IMR-90 (cell line): Measurements from ENCODE around the gene RAB3C. TPM values are rescaled to one million over a fixed set of nuclear protein-coding genes. Genes with fewer than 3 reads are reported as not detected.

Experiments used
- ATAC-seq: fragments of 200-7000 bp; cut with Tn5 transposase; 2 replicates; pipeline ENCODE4 v1.9.1; 2020; ENCODE audit warnings: low read depth, mild to moderate bottlenecking, moderate library complexity
- BruUV-seq: library from RNA; stranded (reverse); fragments of 400-500 nt; replicated peaks from 2 replicates; lab custom pipeline; 2021; lab: Mats Ljungman, UMichigan
- CTCF ChIA-PET: fragments of 300-600 bp; formaldehyde crosslinking; extraction: SDS; loops from one replicate; lab custom pipeline; 2021; ENCODE audit warnings: antibody characterized with exemption; lab: Yijun Ruan, JAX
- POLR2A ChIA-PET: fragments of 300-600 bp; sonication (Branson Sonifier 250); formaldehyde crosslinking; loops from one replicate; lab custom pipeline; 2022; ENCODE audit warnings: antibody characterized with exemption; ENCODE audit not compliant: unreplicated experiment; lab: Charles Lee
- DNase-seq: peaks from one replicate; pipeline ENCODE4 v3.0.0; 2013
- H2AFZ ChIP-seq: replicated peaks from 2 replicates; pipeline ENCODE3; 2013; ENCODE audit warnings: low read length, mild to moderate bottlenecking; ENCODE audit not compliant: poor library complexity
- H2AK5ac ChIP-seq: 2 replicates; pipeline ENCODE4 v1.6.1; 2013; ENCODE audit warnings: low read depth, low read length, inconsistent platforms
- H2AK9ac ChIP-seq: replicated peaks from 2 replicates; pipeline ENCODE3; 2013; ENCODE audit warnings: mild to moderate bottlenecking, low read depth, low read length, moderate library complexity; ENCODE audit not compliant: poor library complexity
- H2BK120ac ChIP-seq: 2 replicates; pipeline ENCODE4 v1.6.1; 2013; ENCODE audit warnings: low read depth, low read length, inconsistent platforms
- H2BK15ac ChIP-seq: 3 replicates; pipeline ENCODE4 v1.6.1; 2013; ENCODE audit warnings: low read depth, low read length, inconsistent platforms
- H2BK20ac ChIP-seq: 2 replicates; pipeline ENCODE4 v1.6.1; 2013; ENCODE audit warnings: low read depth, mild to moderate bottlenecking, inconsistent platforms, low read length, moderate library complexity
- H2BK5ac ChIP-seq: 2 replicates; pipeline ENCODE4 v1.6.1; 2013; ENCODE audit warnings: mild to moderate bottlenecking, low read depth, low read length, inconsistent platforms; ENCODE audit not compliant: poor library complexity, severe bottlenecking
- H3K14ac ChIP-seq: replicated peaks from 2 replicates; pipeline ENCODE4 v1.6.1; 2013; ENCODE audit warnings: low read depth, low read length, inconsistent platforms
- H3K18ac ChIP-seq: 2 replicates; pipeline ENCODE4 v1.6.1; 2013; ENCODE audit warnings: low read depth, low read length, control low read depth
- H3K23ac ChIP-seq: 2 replicates; pipeline ENCODE4 v1.6.1; 2013; ENCODE audit warnings: low read depth, low read length, inconsistent platforms
- H3K27ac ChIP-seq: 2 replicates; pipeline ENCODE4 v1.5.1; 2013; ENCODE audit warnings: mild to moderate bottlenecking, control low read depth, low read length; ENCODE audit not compliant: insufficient read depth
- H3K27me3 ChIP-seq: 2 replicates; pipeline ENCODE4 v1.6.1; 2013; ENCODE audit warnings: low read length; ENCODE audit not compliant: control insufficient read depth, insufficient read depth
- H3K36me3 ChIP-seq: 2 replicates; pipeline ENCODE4 v1.6.1; 2013; ENCODE audit warnings: low read length, mixed read lengths; ENCODE audit not compliant: control insufficient read depth, insufficient read depth
- H3K4ac ChIP-seq: 2 replicates; pipeline ENCODE4 v1.6.1; 2013; ENCODE audit warnings: low read depth, low read length, inconsistent platforms
- H3K4me1 ChIP-seq: 2 replicates; pipeline ENCODE4 v1.6.1; 2013; ENCODE audit warnings: low read length, mixed read lengths; ENCODE audit not compliant: control insufficient read depth, insufficient read depth
- H3K4me2 ChIP-seq: 2 replicates; pipeline ENCODE4 v1.6.1; 2013; ENCODE audit warnings: low read depth, mild to moderate bottlenecking, control low read depth, low read length, moderate library complexity
- H3K4me3 ChIP-seq: 2 replicates; pipeline ENCODE4 v1.5.1; 2013; ENCODE audit warnings: low read depth, mild to moderate bottlenecking, control low read depth, low read length, moderate library complexity; ENCODE audit not compliant: insufficient read depth
- H3K56ac ChIP-seq: 2 replicates; pipeline ENCODE4 v1.6.1; 2013; ENCODE audit warnings: low read length, inconsistent platforms; ENCODE audit not compliant: insufficient read depth; ENCODE audit errors: extremely low read depth
- H3K79me1 ChIP-seq, 2 experiments: 2 replicates each; pipeline ENCODE4 v1.6.1; 2013; ENCODE audit warnings: low read length in 2 of 2, inconsistent platforms in 1 of 2, low read depth in 1 of 2
- H3K9ac ChIP-seq: 2 replicates; pipeline ENCODE4 v1.6.1; 2013; ENCODE audit warnings: low read depth, low read length, control low read depth
- H3K9me1 ChIP-seq: 2 replicates; pipeline ENCODE4 v1.6.1; 2013; ENCODE audit warnings: low read length, inconsistent platforms; ENCODE audit not compliant: insufficient read depth
- H3K9me3 ChIP-seq: 2 replicates; pipeline ENCODE4 v1.6.1; 2013; ENCODE audit warnings: low read length; ENCODE audit not compliant: control insufficient read depth, insufficient read depth
- H4K20me1 ChIP-seq: 2 replicates; pipeline ENCODE4 v1.6.1; 2013; ENCODE audit warnings: low read length, inconsistent platforms; ENCODE audit not compliant: insufficient read depth
- H4K5ac ChIP-seq: 2 replicates; pipeline ENCODE4 v1.6.1; 2013; ENCODE audit warnings: mild to moderate bottlenecking, low read depth, low read length, control low read depth
- H4K8ac ChIP-seq, 2 experiments: 2 replicates each; pipeline ENCODE4 v1.6.1; 2013; ENCODE audit warnings: low read depth in 2 of 2, low read length in 2 of 2, control low read depth in 1 of 2, inconsistent platforms in 1 of 2
- H4K91ac ChIP-seq: 2 replicates; pipeline ENCODE4 v1.6.1; 2013; ENCODE audit warnings: low read depth, low read length, inconsistent platforms; ENCODE audit not compliant: insufficient read depth
- WGBS, 2 experiments: methylation state at CpG; one replicate each; pipeline versions ENCODE4 v1.1.5 to v1.1.7; 2013; ENCODE audit warnings: missing lambda C conversion rate in 2 of 2; ENCODE audit not compliant: insufficient read length in 1 of 2; ENCODE audit errors: extremely low coverage in 2 of 2; 5-methylcytosine and 5-hydroxymethylcytosine counted together
- dilution Hi-C: fragments of 300-500 bp; cut with HindIII; formaldehyde crosslinking; loops from one replicate; pipeline ENCODE4 v1.14.3; 2018; ENCODE audit warnings: low sequenced_read_pairs; ENCODE audit not compliant: unreplicated experiment
- in situ Hi-C: fragments of 300-500 bp; cut with MboI; formaldehyde crosslinking; loops from 3 replicates; pipeline ENCODE4 v1.14.3; 2019; ENCODE audit warnings: low sequenced_read_pairs, inconsistent platforms, mixed read lengths
- intact Hi-C: fragments of 100-400 bp; cut with micrococcal nuclease; formaldehyde crosslinking; loops from 2 replicates; pipeline ENCODE4 v1.10.0; 2022
- polyA plus RNA-seq, 3 experiments: library from polyadenylated mRNA; depleted of rRNA; stranded (reverse); fragments of >200 nt; gene quantifications; 2 replicates each; pipeline ENCODE4 v1.2.3, GENCODE V29; 2012; ENCODE audit warnings: low replicate concordance in 1 of 3
- total RNA-seq: library from RNA; depleted of rRNA; stranded (reverse); fragments of >200 nt; gene quantifications from 2 replicates; pipeline ENCODE4 v1.2.3, GENCODE V29; 2012
- TF ChIP-seq, protein P1 (sequence below): fragments of 150-350 bp; IDR thresholded peaks from 2 replicates; pipeline ENCODE4 v1.6.1; 2017; ENCODE audit warnings: mild to moderate bottlenecking, antibody characterized with exemption, low read length, low read depth

RAB3C gene
- total and polyA plus RNA-seq, 2 of the 4 experiments (the other 2 are of a cell fraction), result not detected

DNA sequence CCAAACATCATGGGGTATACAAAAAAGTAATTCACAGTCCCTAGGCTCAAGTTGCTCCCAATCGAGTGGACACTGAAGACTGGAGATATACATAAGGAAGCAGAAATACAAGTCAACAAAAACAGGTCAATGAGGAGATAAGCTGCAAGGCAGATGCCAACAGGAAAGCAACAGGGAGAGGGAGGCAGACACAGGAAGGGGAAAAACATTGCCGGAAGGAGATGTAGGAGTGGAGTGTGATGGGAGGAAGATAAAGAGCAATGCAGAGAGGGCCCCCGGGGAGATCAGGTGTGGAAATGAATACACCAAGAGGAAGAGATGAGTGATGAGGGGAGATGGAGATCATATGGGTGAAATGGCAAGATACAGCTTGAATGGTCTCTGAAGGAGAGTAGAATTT, 243.0 kb downstream of the RAB3C start:
- no peak overlapping the region for H2BK20ac ChIP-seq
- intact Hi-C loops, result no loop called here
- no peak overlapping the region for H2BK5ac ChIP-seq
- H3K56ac ChIP-seq, result no peak overlapping the region
- H3K4me1 ChIP-seq, result no peaks in the 10 kb centered on the region
- H4K8ac ChIP-seq, result no peak overlapping the region
- no peak overlapping the region for H3K14ac ChIP-seq
- ATAC-seq (no peak), DNase-seq (no peak)
- no peak overlapping the region for H2BK15ac ChIP-seq
- POLR2A ChIA-PET, result no interaction called here
- no peak overlapping the region for H2AFZ ChIP-seq
- in situ Hi-C loops, result no loop called here
- no peaks in the 10 kb centered on the region for H3K27me3 ChIP-seq
- no peak overlapping the region for H3K4me2 ChIP-seq
- no peak overlapping the region for H3K18ac ChIP-seq
- no peak overlapping the region for H4K5ac ChIP-seq
- CTCF ChIA-PET, result no interaction called here
- no peak overlapping the region for H2AK5ac ChIP-seq
- TF ChIP-seq, protein P1, sequence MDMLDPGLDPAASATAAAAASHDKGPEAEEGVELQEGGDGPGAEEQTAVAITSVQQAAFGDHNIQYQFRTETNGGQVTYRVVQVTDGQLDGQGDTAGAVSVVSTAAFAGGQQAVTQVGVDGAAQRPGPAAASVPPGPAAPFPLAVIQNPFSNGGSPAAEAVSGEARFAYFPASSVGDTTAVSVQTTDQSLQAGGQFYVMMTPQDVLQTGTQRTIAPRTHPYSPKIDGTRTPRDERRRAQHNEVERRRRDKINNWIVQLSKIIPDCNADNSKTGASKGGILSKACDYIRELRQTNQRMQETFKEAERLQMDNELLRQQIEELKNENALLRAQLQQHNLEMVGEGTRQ, result no peak
- no peak overlapping the region for H3K4me3 ChIP-seq
- H2BK120ac ChIP-seq, result no peak overlapping the region
- no peaks in the 10 kb centered on the region for H3K9me3 ChIP-seq
- H4K20me1 ChIP-seq, result no peaks in the 10 kb centered on the region
- H2AK9ac ChIP-seq, result no peak overlapping the region
- H3K4ac ChIP-seq, result no peak overlapping the region
- dilution Hi-C loops, result no loop called here
- H3K9ac ChIP-seq, result no peak overlapping the region
- no peak overlapping the region for H4K91ac ChIP-seq
- no peaks in the 10 kb centered on the region for H3K9me1 ChIP-seq
- H3K23ac ChIP-seq, result no peak overlapping the region
- no peak overlapping the region for H3K27ac ChIP-seq
- 69% methylated on average over 2 of the region's 3 CpGs; no CpG with 5 or more reads in 1 of the 2 experiments for WGBS, 2 experiments
- no peaks in the 10 kb centered on the region for H3K36me3 ChIP-seq
- no TSS peak for BruUV-seq
- H3K79me1 ChIP-seq, result no peaks in the 10 kb centered on the region
